DOHH2 (cell line): ENCODE measurements around the gene CD8B2.
"Not testable (repeated sequence)": the region's sequence is repeated elsewhere in the genome, so short reads cannot be mapped to it uniquely, and the experiment has no call there.

Source experiments
- H3F3A ChIP-seq: fragments of 200-600 bp; sonication (generic), shearing (Covaris generic); 2 replicates; pipeline ENCODE4 v1.6.0; 2016; ENCODE audit warnings: antibody characterized with exemption, mild to moderate bottlenecking; ENCODE audit not compliant: control insufficient read depth, insufficient read depth
- H3K27ac ChIP-seq: fragments of 200-600 bp; sonication (generic); 2 replicates; pipeline ENCODE4 v1.5.1; 2014; ENCODE audit warnings: low read depth, mild to moderate bottlenecking, low read length, moderate library complexity
- H3K27me3 ChIP-seq: fragments of 200-600 bp; sonication (generic); 2 replicates; pipeline ENCODE4 v1.6.1; 2014; ENCODE audit warnings: mild to moderate bottlenecking, low read length, mixed read lengths; ENCODE audit not compliant: control insufficient read depth
- H3K36me3 ChIP-seq: fragments of 200-600 bp; sonication (generic); 2 replicates; pipeline ENCODE4 v1.6.1; 2014; ENCODE audit warnings: mild to moderate bottlenecking, low read length, moderate library complexity, mixed read lengths; ENCODE audit not compliant: control insufficient read depth
- H3K4me1 ChIP-seq: fragments of 200-600 bp; sonication (generic); 2 replicates; pipeline ENCODE4 v1.6.1; 2014; ENCODE audit warnings: mild to moderate bottlenecking, low read length, mixed read lengths; ENCODE audit not compliant: control insufficient read depth
- H3K4me2 ChIP-seq: fragments of 200-600 bp; sonication (generic); 2 replicates; pipeline ENCODE4 v1.6.0; 2014; ENCODE audit warnings: mild to moderate bottlenecking, low read length, moderate library complexity
- H3K4me3 ChIP-seq: fragments of 200-600 bp; sonication (generic); 2 replicates; pipeline ENCODE4 v1.5.1; 2014; ENCODE audit warnings: mild to moderate bottlenecking, low read length, mixed read lengths
- H3K79me2 ChIP-seq: fragments of 200-600 bp; sonication (generic); 2 replicates; pipeline ENCODE4 v1.6.1; 2014; ENCODE audit warnings: mild to moderate bottlenecking, low read length, mixed read lengths; ENCODE audit not compliant: control insufficient read depth
- H3K9me2 ChIP-seq: fragments of 200-600 bp; sonication (generic); replicated peaks from 2 replicates; pipeline ENCODE4 v1.6.1; 2014; ENCODE audit warnings: mild to moderate bottlenecking, low read length, mixed read lengths; ENCODE audit not compliant: control insufficient read depth
- H3K9me3 ChIP-seq: fragments of 200-600 bp; sonication (generic); 2 replicates; pipeline ENCODE4 v1.6.1; 2014; ENCODE audit warnings: antibody characterized with exemption, low read length, mixed read lengths; ENCODE audit not compliant: control insufficient read depth, insufficient read depth
- H4K20me1 ChIP-seq: fragments of 200-600 bp; sonication (generic); 2 replicates; pipeline ENCODE4 v1.6.0; 2014; ENCODE audit warnings: low read depth, mild to moderate bottlenecking, antibody characterized with exemption, low read length, moderate library complexity; ENCODE audit not compliant: control insufficient read depth, insufficient read depth

The CD8B2 gene

DNA sequence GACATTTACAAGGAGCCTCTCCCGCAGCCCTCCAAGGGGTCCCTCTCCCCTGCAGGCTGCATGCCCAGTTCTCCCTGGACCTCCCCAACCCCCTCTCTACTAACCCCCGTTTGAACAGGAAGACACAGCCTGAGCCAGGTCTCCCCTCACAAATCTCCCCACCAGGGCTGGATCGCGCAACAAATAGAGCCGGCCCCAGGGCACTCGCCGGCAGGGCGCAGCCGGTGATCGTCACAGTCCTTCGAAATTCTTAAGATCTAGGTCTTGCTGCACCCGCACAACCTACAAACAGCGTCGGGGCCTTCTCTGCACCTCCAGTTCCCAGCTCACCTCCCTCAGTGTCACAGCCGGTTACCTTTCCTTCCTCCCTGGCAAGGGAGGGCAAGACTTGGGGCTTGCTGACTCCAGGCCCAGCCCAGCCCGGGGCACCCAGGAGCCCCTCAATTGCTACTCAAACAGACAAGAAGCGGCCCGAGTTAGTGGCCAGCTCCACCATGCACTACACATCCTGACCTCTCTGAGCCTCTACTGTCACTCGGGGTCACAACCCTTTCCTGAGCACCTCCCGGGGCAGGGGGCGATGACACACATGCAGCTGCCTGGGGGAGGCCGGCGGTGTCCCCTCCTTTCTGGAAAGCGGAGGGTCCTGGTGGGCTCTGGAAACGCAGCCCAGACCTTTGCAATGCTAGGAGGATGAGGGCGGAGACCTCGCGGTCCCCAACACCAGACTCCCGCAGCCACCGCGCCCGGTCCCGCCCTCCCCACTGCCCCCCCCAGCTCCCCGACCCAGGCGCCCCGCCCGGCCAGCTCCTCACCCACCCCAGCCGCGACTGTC lies at the start of gene CD8B2:
CD8B2 (plus strand) TSS at position 814 of the 835 bp plus-strand sequence. CDS start 63 bp downstream, outside the sequence.
- not testable (repeated sequence) for H3K4me3 ChIP-seq, H3K9me3 ChIP-seq, H3K4me1 ChIP-seq, H4K20me1 ChIP-seq, H3K79me2 ChIP-seq, H3K27ac ChIP-seq, H3K9me2 ChIP-seq, H3K4me2 ChIP-seq, H3K36me3 ChIP-seq, H3F3A ChIP-seq, H3K27me3 ChIP-seq

DNA sequence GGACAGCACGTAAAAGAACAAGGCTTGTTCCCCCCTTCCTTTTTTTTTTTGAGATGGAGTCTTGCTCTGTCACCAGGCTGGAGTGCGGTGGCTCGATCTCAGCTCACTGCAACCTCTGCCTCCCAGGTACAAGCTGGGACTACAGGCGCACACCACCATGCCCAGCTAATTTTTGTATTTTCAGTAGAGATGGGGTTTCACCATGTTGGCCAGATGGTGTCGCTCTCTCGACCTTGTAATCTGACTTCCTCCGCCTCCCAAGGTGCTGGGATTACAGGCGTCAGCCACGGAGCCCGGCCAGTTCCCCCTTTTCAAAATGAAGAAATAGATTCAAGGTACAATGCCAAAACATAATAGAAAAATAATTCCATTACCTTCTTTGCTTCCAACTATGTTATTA lies 25.3 kb upstream of the CD8B2 start:
- not testable (repeated sequence) for H3K36me3 ChIP-seq, H3K79me2 ChIP-seq, H3K27ac ChIP-seq, H3K4me3 ChIP-seq, H3K4me2 ChIP-seq, H3K4me1 ChIP-seq, H3K9me2 ChIP-seq, H3K9me3 ChIP-seq, H4K20me1 ChIP-seq, H3F3A ChIP-seq, H3K27me3 ChIP-seq

DNA sequence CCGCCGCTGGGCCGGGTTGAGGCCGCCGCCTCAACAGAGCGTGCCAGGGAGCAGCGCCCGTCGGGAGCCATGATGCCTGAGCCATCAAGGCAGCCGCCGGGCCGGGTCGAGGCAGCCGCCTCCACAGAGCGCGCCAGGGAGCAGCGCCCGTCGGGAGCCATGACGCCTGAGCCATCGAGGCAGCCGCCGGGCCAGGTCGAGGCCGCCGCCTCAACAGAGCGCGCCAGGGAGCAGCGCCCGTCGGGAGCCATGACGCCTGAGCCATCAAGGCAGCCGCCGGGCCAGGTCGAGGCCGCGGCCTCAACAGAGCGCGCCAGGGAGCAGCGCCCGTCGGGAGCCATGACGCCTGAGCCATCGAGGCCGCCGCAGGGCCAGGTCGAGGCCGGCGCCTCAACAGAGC lies 19.6 kb upstream of the CD8B2 start:
- not testable (repeated sequence) for H3K4me1 ChIP-seq, H3K79me2 ChIP-seq, H4K20me1 ChIP-seq, H3K27ac ChIP-seq, H3K9me3 ChIP-seq, H3K9me2 ChIP-seq, H3K36me3 ChIP-seq, H3K4me3 ChIP-seq, H3K4me2 ChIP-seq, H3F3A ChIP-seq, H3K27me3 ChIP-seq

DNA sequence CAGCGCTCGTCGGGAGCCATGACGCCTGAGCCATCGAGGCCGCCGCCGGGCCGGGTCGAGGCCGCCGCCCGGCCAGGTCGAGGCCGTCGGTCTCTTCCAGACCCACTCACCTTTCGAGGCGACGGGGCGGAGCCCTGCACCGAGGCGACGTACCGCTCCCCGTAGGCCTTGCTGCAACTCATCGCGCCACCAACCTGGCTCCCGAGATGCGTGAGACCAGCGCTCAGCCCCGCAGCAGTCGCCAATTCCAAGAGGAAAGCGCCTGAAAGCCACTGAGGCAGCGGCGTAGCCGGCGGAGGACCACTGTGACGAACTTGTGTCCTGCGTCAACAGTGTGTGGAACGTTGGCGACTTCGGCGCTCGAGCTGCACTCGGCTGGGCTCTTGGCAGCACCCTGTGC lies 19.1 kb upstream of the CD8B2 start, which contains the start of gene RGPD3:
RGPD3 (minus strand) TSS at position 307 of the 400 bp plus-strand sequence; CDS start at position 182, 125 bp downstream.
- not testable (repeated sequence) for H3K9me3 ChIP-seq, H3K79me2 ChIP-seq, H3K4me3 ChIP-seq, H3K9me2 ChIP-seq, H3K27ac ChIP-seq, H3K4me2 ChIP-seq, H3K4me1 ChIP-seq, H3F3A ChIP-seq, H3K36me3 ChIP-seq, H4K20me1 ChIP-seq, H3K27me3 ChIP-seq

DNA sequence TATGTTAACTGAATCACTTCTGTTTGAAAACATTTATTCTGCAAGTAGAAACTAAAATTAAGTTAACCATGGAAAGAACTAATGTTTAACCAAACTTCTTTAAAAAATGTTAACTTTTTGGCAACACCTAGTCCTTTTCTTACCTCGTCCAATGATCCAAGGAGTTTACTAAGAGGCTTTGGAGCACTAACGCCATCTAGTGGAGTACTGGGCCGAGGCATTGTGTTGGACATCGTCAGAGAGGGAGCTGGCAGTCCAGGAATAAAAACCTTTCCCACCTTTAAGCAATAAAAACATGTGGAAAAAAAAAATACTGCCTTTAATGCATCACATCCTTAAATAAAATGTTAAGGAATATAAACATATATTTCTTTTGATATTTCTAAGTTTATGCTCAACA lies 16.5 kb upstream of the CD8B2 start:
- H3K36me3 ChIP-seq, H3K27me3 ChIP-seq, H3K27ac ChIP-seq, H4K20me1 ChIP-seq, H3K9me2 ChIP-seq, H3K4me3 ChIP-seq, H3K4me1 ChIP-seq, H3K4me2 ChIP-seq, H3F3A ChIP-seq, H3K9me3 ChIP-seq, H3K79me2 ChIP-seq: not testable (repeated sequence)

DNA sequence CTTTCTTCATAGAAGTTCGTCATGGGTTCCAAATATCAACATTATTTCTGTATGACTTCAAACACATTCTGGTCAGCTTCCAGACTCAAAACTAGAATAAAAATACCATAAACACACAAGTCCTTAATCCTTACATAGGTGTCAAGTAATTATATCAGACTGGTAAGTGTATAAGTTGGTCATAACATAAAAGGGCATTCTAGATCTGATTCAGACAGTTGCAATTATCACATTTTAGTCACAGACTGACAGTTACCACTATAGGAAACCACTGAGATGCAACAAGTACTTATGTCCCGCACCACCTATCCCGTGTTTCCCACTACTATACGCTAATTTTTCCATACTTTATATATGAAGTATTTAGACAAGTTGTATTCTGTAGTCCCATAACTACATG lies 9.5 kb upstream of the CD8B2 start:
- not testable (repeated sequence) for H3K4me2 ChIP-seq, H3K9me3 ChIP-seq, H3K79me2 ChIP-seq, H4K20me1 ChIP-seq, H3F3A ChIP-seq, H3K4me3 ChIP-seq, H3K27ac ChIP-seq, H3K4me1 ChIP-seq, H3K36me3 ChIP-seq, H3K9me2 ChIP-seq, H3K27me3 ChIP-seq

DNA sequence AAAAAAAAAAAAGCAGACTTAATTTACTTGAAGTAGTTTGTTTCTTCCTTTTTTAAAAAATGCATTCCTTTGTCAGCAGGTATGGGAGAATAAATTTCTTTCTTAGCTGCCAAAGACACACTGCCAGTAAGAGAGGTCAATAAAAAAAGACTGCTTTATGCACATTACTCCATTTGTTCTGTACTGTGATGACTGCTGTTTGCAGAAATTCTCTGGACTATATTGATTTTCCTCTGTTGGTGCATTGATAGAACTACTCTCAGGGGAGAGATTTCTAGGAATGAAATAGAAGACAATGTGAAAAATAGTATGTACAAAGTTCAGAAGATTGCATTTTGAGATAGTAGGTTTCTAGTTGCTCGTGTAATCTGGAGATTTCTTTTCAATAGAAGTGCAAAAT lies 7.6 kb upstream of the CD8B2 start:
- not testable (repeated sequence) for H3K4me2 ChIP-seq, H3K4me1 ChIP-seq, H3K27me3 ChIP-seq, H3K9me2 ChIP-seq, H3F3A ChIP-seq, H3K4me3 ChIP-seq, H3K79me2 ChIP-seq, H4K20me1 ChIP-seq, H3K27ac ChIP-seq, H3K36me3 ChIP-seq, H3K9me3 ChIP-seq

DNA sequence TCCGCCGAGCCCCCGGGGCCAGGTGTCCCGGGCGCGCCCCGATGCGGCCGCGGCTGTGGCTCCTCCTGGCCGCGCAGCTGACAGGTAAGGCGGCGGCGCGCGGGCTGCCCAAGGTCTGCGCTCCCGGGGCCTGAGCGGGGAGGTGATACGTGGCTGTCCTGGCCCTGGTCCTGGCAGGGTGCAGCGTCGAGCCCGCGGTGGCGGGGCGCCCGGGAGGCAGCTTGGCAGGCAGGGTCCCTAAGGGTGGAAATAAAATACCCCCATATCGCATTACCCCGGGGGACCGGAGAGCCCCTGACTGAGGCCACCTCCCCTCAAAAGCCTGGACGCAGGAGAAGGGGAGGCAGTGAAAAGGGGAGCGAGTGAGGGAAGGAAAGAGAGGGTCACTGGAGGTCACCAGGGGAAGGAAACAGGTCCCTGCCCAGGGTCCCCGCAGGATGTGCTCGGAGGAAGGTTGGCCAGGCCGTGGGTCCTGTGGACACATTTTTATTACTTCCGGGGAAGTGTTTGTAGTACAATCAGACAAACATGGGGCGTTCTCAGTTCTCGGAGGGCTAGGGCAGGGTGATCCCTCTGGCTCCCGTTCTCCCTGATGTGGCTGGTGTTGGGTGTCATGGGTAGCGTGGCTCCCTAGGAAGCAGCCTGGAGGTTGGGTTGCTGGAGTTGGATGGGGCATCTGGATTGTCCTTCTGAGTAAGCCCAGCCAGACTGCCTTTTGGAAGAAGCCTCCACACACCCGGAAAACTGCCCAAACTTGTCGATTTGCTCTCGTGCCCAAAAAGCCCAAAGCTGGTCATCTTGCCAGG lies 425 bp downstream of the CD8B2 start:
- H3K9me2 ChIP-seq, H3K9me3 ChIP-seq, H3K36me3 ChIP-seq, H3K4me3 ChIP-seq, H4K20me1 ChIP-seq, H3F3A ChIP-seq, H3K27me3 ChIP-seq, H3K4me1 ChIP-seq, H3K79me2 ChIP-seq, H3K27ac ChIP-seq, H3K4me2 ChIP-seq: not testable (repeated sequence)
